ENCODE results near the gene SPTLC2. TPM values are rescaled to one million over a fixed set of nuclear protein-coding genes. Genes with fewer than 3 reads are reported as not detected.
A peak's percentile ranks its signal among the peaks of the same experiment; 100 is the strongest.

Gene SPTLC2
- total RNA-seq, 1 donor from 2014 or later, result 28.1 TPM

GRCh38 chr14:77585385-77585784 is 31.1 kb downstream of the SPTLC2 start:
- TF ChIP-seq CTCF (IDR thresholded peaks at IDR 0.05), result no peak
- no peak for DNase-seq (ENCODE audit: extremely low spot score, unreplicated experiment)

GRCh38 chr14:77584809-77585208 is 31.6 kb downstream of the SPTLC2 start:
- H3K4me3 Mint-ChIP-seq (ENCODE audit: unreplicated experiment), result no peak overlapping the region

More at GRCh38 chr14:77585385-77585784, 31.1 kb downstream of the SPTLC2 start:
- no peaks in the 10 kb centered on the region for H3K27me3 Mint-ChIP-seq (ENCODE audit: unreplicated experiment)
- peaks cover 29% of the 10 kb centered on the region for H3K4me1 Mint-ChIP-seq (ENCODE audit: unreplicated experiment)
- H3K36me3 Mint-ChIP-seq (ENCODE audit: unreplicated experiment), result no peaks in the 10 kb centered on the region
- no peak overlapping the region for H3K4me3 Mint-ChIP-seq (ENCODE audit: unreplicated experiment)
- no peaks in the 10 kb centered on the region for H3K9me3 Mint-ChIP-seq (ENCODE audit: unreplicated experiment)
- H3K27ac Mint-ChIP-seq (ENCODE audit: unreplicated experiment), result peak overlapping the region; percentile 10

GRCh38 chr14:77583657-77584056 is 32.8 kb downstream of the SPTLC2 start:
- H3K27ac Mint-ChIP-seq (ENCODE audit: unreplicated experiment), result peak overlapping the region; percentile 24
- H3K27me3 Mint-ChIP-seq (ENCODE audit: unreplicated experiment), result no peaks in the 10 kb centered on the region
- H3K4me3 Mint-ChIP-seq (ENCODE audit: unreplicated experiment), result no peak overlapping the region
- no peak for DNase-seq (ENCODE audit: extremely low spot score, unreplicated experiment)
- no peaks in the 10 kb centered on the region for H3K9me3 Mint-ChIP-seq (ENCODE audit: unreplicated experiment)
- H3K36me3 Mint-ChIP-seq (ENCODE audit: unreplicated experiment), result no peaks in the 10 kb centered on the region
- peaks cover 42% of the 10 kb centered on the region for H3K4me1 Mint-ChIP-seq (ENCODE audit: unreplicated experiment)
- TF ChIP-seq CTCF (IDR thresholded peaks at IDR 0.05), result no peak

More at GRCh38 chr14:77584809-77585208, 31.6 kb downstream of the SPTLC2 start:
- Mint-ChIP-seq H3K27me3 (ENCODE audit: unreplicated experiment) (no peaks in the 10 kb centered on the region), H3K4me1 (ENCODE audit: unreplicated experiment) (peaks cover 30% of the 10 kb centered on the region), H3K36me3 (ENCODE audit: unreplicated experiment) (no peaks in the 10 kb centered on the region), H3K9me3 (ENCODE audit: unreplicated experiment) (no peaks in the 10 kb centered on the region), H3K27ac (ENCODE audit: unreplicated experiment) (no peak overlapping the region)
- TF ChIP-seq CTCF (IDR thresholded peaks at IDR 0.05), result no peak
- no peak for DNase-seq (ENCODE audit: extremely low spot score, unreplicated experiment)

- DNase-seq (ENCODE audit: extremely low spot score, unreplicated experiment), result no peak
- H3K9me3 Mint-ChIP-seq (ENCODE audit: unreplicated experiment), result no peaks in the 10 kb centered on the region
- no peak for TF ChIP-seq CTCF (IDR thresholded peaks at IDR 0.05)
- no peaks in the 10 kb centered on the region for H3K36me3 Mint-ChIP-seq (ENCODE audit: unreplicated experiment)
- no peaks in the 10 kb centered on the region for H3K27me3 Mint-ChIP-seq (ENCODE audit: unreplicated experiment)
- peaks cover 42% of the 10 kb centered on the region for H3K4me1 Mint-ChIP-seq (ENCODE audit: unreplicated experiment)
- no peak overlapping the region for H3K4me3 Mint-ChIP-seq (ENCODE audit: unreplicated experiment)
- peak overlapping the region; percentile 67 for H3K27ac Mint-ChIP-seq (ENCODE audit: unreplicated experiment)
Observed at GRCh38 chr14:77582511-77582910, 33.9 kb downstream of the SPTLC2 start.

GRCh38 chr14:77580964-77581505 is 35.4 kb downstream of the SPTLC2 start:
- DNase-seq (ENCODE audit: extremely low spot score, unreplicated experiment), result no peak
- Mint-ChIP-seq H3K4me3 (ENCODE audit: unreplicated experiment) (peak overlapping the region; percentile 64), H3K4me1 (ENCODE audit: unreplicated experiment) (peaks cover 44% of the 10 kb centered on the region), H3K9me3 (ENCODE audit: unreplicated experiment) (no peaks in the 10 kb centered on the region), H3K27ac (ENCODE audit: unreplicated experiment) (peak overlapping the region; percentile 91), H3K36me3 (ENCODE audit: unreplicated experiment) (no peaks in the 10 kb centered on the region), H3K27me3 (ENCODE audit: unreplicated experiment) (no peaks in the 10 kb centered on the region)
- no peak for TF ChIP-seq CTCF (IDR thresholded peaks at IDR 0.05)
